Measurements from ENCODE around the gene MTG1.

DNA sequence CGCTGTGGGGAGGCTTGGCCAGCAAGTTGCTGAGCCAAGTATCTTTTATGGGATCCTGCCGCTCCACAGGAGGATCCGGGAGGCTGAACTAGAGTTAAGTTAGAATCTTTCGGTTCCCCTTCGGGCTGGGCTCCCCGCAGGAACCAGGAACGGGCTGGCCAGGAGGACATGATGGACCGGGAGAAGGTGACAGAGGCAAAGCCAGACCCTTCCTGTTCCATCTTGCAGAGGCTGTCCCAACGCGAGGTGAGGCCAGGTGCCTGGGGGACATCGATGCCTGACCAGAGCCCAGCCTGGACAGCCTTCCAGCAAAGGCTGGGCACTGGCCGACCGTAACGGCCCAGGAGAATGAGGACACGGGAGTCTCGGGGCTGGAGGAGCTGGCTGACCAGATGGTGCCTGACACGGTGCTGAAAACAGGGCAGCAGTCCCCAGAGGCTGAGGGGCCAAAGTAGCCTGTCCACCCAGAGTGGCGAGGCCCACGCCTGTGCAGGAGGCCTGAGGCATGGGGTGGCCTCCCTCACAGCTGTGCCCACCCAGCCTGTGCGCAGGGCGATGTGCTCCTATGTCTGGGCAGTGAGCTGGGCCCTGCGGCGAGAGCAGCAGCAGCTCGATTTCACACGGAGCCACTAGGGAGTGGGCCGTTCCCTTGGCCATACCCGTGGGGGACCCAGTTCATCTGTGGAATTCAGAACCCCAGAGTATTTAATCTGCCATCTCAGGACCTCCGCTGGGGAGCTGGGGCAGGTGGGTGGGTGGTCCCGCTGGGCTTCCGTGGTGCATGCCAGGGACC, 16.7 kb upstream of the MTG1 start:
- TF ChIP-seq, protein P1, sequence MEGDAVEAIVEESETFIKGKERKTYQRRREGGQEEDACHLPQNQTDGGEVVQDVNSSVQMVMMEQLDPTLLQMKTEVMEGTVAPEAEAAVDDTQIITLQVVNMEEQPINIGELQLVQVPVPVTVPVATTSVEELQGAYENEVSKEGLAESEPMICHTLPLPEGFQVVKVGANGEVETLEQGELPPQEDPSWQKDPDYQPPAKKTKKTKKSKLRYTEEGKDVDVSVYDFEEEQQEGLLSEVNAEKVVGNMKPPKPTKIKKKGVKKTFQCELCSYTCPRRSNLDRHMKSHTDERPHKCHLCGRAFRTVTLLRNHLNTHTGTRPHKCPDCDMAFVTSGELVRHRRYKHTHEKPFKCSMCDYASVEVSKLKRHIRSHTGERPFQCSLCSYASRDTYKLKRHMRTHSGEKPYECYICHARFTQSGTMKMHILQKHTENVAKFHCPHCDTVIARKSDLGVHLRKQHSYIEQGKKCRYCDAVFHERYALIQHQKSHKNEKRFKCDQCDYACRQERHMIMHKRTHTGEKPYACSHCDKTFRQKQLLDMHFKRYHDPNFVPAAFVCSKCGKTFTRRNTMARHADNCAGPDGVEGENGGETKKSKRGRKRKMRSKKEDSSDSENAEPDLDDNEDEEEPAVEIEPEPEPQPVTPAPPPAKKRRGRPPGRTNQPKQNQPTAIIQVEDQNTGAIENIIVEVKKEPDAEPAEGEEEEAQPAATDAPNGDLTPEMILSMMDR (IDR thresholded peaks at IDR 0.05) = no peak
- TF ChIP-seq POLR2A (IDR thresholded peaks at IDR 0.05) = no peak

Data from esophagus squamous epithelium (tissue), 4 donors.